ENCODE data around the gene MCM3.

GRCh38 chr6:52314752-52315151 is 30.2 kb upstream of the MCM3 start:
- no peak for TF ChIP-seq CTCF (IDR thresholded peaks at IDR 0.05)
- TF ChIP-seq POLR2A (IDR thresholded peaks at IDR 0.05): no peak
- no peak for TF ChIP-seq EP300 (IDR thresholded peaks at IDR 0.05)
